Measurements from ENCODE around the gene DISC1.
"Not testable (repeated sequence)": the region's sequence is repeated elsewhere in the genome, so short reads cannot be mapped to it uniquely, and the experiment has no call there.

DISC1 gene

DNA sequence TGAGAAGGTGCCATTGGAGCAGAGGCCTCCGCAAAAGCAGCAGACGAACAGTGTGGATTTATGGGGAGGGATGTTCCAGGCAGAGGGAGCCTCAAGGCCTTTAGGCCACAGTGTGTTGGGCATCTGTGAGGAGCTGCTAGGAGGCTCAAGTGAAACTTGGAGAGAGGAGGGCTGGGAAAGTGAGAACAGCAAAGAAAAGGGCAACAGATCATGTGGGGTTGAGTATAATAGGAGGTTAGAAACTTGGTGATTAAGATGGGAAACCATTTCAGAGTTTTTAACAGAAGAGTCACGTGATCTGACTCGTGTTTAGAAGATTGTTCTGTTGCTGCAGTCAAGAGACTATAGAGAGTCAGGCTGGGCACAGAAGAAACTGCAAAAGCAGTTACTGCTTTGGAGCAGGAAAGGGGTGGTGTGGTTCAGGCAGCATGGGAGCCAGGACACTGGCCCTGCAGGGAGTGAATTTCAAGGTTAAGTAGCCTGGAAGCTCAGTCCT lies 277.0 kb downstream of the DISC1 start:
- FAIRE-seq (no peak), DNase-seq (ENCODE audit: insufficient read length) (no peak)
- no peak for TF ChIP-seq TAF1 (IDR thresholded peaks at IDR 0.05; ENCODE audit: borderline replicate concordance, low read depth, low read length)
- no peak for TF ChIP-seq POLR2AphosphoS5 (IDR thresholded peaks at IDR 0.05; ENCODE audit: low read depth, low read length)
- no peak for TF ChIP-seq POLR2A (IDR thresholded peaks at IDR 0.05; ENCODE audit: low read depth, low read length)

DNA sequence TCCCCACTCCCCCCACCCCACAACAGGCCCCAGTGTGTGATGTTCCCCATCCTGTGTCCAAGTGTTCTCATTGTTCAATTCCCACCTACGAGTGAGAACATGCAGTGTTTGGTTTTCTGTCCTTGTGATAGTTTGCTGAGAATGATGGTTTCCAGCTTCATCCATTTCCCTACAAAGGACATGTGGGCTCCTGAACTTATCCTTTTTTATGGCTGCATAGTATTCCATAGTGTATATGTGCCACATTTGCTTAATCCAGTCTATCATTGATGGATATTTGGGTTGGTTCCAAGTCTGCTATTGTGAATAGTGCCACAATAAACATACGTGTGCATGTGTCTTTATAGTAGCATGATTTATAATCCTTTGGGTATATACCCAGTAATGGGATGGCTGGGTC lies 280.7 kb downstream of the DISC1 start:
- not testable (repeated sequence) for DNase-seq (ENCODE audit: insufficient read length); FAIRE-seq

DNA sequence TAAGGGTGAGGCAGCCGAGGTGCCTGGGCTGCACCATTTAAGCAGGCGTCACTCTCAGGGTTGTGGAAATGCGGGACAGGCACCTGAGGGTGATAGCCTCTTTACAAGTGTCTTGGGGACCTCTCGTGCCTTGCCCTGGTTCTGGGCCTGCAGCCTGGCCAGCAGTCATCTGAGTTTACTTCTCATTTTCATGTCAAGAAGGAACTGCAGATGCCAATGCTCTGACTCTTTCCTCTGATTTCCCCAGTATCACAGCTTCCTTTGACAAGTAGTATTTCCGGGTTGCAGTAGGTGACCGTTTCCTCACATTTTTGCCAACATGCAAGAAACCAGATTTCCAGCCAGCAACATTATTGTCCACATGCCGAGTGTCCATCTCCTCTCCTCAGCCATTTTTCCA lies 286.9 kb downstream of the DISC1 start:
- no peak for DNase-seq (ENCODE audit: insufficient read length)
- TF ChIP-seq POLR2AphosphoS5 (IDR thresholded peaks at IDR 0.05; ENCODE audit: low read depth, low read length) (no peak), POLR2A (IDR thresholded peaks at IDR 0.05; ENCODE audit: low read depth, low read length) (no peak), TAF1 (IDR thresholded peaks at IDR 0.05; ENCODE audit: borderline replicate concordance, low read depth, low read length) (no peak)
- no peak for FAIRE-seq

DNA sequence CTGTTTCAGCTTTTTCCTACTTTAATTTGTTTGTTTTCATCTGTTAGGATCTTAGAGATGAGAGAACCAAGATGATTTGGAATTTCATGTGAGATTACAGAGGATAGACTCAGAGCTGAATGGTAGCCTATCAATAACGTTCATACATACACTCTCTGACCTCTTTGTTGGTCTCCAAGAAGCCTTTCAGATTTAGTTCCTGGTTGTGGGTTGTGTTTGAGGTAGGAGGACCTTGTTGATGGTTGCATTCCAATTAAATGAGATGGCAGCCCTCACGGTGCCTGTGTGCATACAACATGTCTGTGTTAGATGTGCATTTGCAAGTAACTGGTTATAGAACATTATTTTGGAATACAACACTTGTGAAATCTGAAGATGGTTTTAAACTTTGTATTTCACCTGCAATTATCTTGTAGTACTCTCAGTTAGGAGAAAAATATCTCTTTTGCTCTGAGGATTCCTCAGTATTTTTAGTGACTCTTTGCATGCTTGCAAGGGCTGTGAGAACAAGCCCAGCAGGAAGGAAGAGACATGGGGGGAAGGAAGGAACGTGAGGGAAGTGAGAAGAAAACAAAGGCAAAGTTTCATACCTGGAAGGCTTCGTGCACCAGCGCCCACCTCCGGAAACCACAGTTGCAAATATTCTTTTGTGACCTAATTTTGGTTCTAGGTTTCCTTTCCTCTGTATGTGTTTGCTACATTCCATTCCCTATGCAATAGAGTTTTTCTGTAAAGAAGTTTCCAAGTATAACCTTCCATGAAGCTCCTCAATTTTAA lies 291.8 kb downstream of the DISC1 start:
- FAIRE-seq (no peak), DNase-seq (ENCODE audit: insufficient read length) (no peak)
- TF ChIP-seq POLR2AphosphoS5 (IDR thresholded peaks at IDR 0.05; ENCODE audit: low read depth, low read length) (no peak), POLR2A (IDR thresholded peaks at IDR 0.05; ENCODE audit: low read depth, low read length) (no peak), TAF1 (IDR thresholded peaks at IDR 0.05; ENCODE audit: borderline replicate concordance, low read depth, low read length) (no peak)

DNA sequence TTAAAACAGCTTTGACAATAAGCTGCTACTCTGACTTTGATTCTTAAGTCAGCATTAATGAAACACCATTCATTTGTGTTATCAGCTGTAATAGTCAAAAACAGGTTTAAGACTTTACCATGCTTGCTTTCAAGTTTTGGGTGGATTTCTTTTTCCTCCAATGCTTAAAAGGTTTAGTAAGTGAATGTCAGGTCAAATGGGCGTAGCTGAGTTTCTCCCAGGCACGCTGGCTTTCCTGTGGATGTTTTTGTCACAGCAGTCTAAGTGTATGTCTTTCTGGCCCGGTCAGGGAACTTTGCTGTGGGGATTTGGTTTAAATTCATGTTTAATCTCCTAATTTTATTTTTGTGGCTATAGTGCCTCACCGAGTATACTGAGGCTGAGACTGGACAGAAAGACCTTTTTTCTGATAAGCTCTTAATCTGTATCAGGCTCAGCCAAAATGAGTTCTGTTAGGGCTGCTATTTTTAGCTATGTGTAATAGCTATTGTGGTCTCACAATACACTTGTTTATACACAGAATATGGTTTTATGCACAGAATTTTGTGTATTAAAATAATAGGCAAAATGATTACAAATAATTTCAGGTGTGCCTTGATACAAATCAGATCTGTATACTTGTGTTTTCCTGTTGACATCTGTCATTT lies 292.8 kb downstream of the DISC1 start:
- FAIRE-seq (no peak), DNase-seq (ENCODE audit: insufficient read length) (no peak)
- TF ChIP-seq TAF1 (IDR thresholded peaks at IDR 0.05; ENCODE audit: borderline replicate concordance, low read depth, low read length) (no peak), POLR2AphosphoS5 (IDR thresholded peaks at IDR 0.05; ENCODE audit: low read depth, low read length) (no peak), POLR2A (IDR thresholded peaks at IDR 0.05; ENCODE audit: low read depth, low read length) (no peak)

DNA sequence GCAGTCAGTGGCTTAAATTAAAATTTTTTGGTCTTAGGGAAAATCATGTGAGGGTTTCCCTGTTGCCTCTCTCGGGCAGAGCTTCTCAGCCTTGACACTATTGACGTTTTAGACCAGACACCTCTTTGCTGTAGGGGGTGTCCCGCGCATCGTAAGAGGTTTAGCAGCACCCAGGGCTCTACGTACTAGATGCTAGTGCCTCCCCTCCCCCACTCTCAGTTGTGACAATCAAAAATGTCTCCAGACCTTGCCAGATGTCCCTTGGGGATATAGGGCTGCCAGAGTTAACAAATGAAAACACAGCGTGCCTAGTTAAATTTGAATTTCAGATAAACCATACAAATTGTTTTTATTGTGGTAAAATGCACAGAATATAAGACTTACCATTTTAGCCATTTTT lies 293.3 kb downstream of the DISC1 start:
- DNase-seq (ENCODE audit: insufficient read length) (no peak), FAIRE-seq (no peak)
- TF ChIP-seq POLR2AphosphoS5 (IDR thresholded peaks at IDR 0.05; ENCODE audit: low read depth, low read length) (no peak), TAF1 (IDR thresholded peaks at IDR 0.05; ENCODE audit: borderline replicate concordance, low read depth, low read length) (no peak), POLR2A (IDR thresholded peaks at IDR 0.05; ENCODE audit: low read depth, low read length) (no peak)

DNA sequence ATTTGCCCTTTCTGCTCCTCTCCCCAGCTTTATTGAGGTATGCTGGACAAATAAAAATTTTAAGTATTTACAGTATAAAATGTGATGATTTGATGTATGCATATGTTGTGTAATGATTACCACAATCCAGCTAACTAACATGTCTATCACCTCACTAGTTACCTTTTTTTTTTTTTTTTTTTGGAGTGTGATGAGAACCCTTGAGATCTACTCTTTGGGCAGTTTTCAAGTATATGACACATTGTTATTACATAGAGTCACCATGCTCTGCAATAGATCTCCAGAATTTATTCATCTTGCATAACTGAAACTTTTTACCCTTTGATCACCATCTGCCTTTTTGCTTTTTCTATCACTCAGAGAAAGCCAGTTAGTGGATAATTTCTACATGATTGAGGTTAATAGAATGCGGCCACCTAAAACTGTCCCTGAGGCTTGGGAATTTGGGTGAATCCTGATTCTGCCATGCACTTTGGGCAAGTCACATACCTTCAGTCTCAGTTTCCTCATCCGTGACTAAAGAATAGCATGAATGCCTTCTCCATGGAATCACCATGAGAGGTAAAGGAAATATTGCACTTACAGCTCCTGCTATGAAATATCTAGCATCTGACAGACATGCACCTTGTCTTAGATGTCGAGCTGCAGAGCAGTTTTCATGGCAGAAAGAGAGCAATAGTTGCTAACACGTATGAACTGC lies 295.2 kb downstream of the DISC1 start:
- TF ChIP-seq TAF1 (IDR thresholded peaks at IDR 0.05; ENCODE audit: borderline replicate concordance, low read depth, low read length) (no peak), POLR2A (IDR thresholded peaks at IDR 0.05; ENCODE audit: low read depth, low read length) (no peak), POLR2AphosphoS5 (IDR thresholded peaks at IDR 0.05; ENCODE audit: low read depth, low read length) (no peak)
- FAIRE-seq (no peak), DNase-seq (ENCODE audit: insufficient read length) (no peak)

DNA sequence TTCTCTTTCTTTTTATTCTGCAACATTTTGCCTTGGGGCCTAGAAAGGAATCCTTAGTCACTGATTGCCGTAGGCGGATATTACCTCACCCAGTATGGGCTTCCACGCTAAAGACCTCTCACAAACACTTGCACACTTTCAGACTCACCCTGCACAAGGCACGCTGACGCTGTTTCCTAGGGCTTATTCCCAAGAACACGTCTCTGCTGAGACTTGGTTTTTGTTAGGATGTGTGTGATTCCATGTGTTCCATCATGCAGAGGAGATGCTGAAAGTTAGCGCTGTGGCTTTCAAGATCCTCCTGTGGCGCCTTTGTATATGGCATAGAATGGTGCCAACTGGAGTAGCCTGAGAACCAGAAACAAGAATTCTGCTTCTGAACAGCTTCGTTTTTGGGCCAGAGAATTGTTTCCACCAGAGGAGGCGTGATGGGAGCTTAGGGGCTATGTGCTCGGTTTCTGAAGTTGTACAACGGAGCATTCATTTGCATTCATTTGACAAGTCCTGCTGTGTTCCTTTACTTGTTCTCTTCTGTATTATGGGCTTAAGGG lies 297.0 kb downstream of the DISC1 start:
- TF ChIP-seq POLR2A (IDR thresholded peaks at IDR 0.05; ENCODE audit: low read depth, low read length) (no peak), TAF1 (IDR thresholded peaks at IDR 0.05; ENCODE audit: borderline replicate concordance, low read depth, low read length) (no peak), POLR2AphosphoS5 (IDR thresholded peaks at IDR 0.05; ENCODE audit: low read depth, low read length) (no peak)
- DNase-seq (ENCODE audit: insufficient read length) = no peak
- no peak for FAIRE-seq

DNA sequence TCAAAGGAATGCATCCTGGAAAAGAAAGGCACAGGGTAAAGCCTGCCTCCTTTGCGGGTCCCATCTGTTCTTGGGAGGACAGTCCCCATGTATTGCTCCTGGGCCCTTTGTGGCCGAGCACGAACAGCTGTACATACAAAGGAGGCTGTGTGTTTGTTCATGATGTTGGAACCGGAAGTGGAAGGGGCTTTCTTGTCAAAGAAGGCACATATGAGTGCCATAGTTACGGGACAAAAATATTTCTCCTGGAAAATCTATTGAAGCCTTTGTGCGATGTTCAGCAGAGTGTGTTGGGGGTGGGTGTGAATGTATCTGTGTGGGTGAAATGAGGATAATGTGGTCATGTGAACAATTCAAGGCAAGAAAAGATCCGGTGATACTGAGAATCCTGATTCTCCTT lies 297.6 kb downstream of the DISC1 start:
- DNase-seq (ENCODE audit: insufficient read length) (no peak), FAIRE-seq (no peak)

DNA sequence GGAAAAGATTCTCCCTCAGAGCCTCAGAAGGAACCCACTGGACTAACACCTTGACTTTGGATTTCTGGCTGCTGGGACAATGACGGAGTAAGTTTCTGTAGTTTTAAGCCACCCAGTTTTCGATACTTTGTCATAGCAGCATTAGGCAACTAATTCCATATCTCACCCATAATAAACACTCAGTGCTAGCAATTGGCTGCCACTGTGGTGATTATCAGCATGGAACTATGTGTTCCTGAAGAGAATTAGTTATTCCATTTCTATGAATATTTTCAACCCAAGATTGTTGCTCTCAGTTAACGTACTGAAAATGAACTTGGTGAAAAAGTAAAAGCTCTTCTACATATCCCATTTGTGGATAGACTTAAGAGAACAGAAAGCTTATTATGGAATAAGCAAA lies 299.3 kb downstream of the DISC1 start:
- TF ChIP-seq TAF1 (IDR thresholded peaks at IDR 0.05; ENCODE audit: borderline replicate concordance, low read depth, low read length) = no peak
- no peak for TF ChIP-seq POLR2A (IDR thresholded peaks at IDR 0.05; ENCODE audit: low read depth, low read length)
- TF ChIP-seq POLR2AphosphoS5 (IDR thresholded peaks at IDR 0.05; ENCODE audit: low read depth, low read length) = no peak
- FAIRE-seq = no peak

More for the DNA sequence above, 297.6 kb downstream of the DISC1 start:
- TF ChIP-seq POLR2AphosphoS5 (IDR thresholded peaks at IDR 0.05; ENCODE audit: low read depth, low read length) = no peak

DNA sequence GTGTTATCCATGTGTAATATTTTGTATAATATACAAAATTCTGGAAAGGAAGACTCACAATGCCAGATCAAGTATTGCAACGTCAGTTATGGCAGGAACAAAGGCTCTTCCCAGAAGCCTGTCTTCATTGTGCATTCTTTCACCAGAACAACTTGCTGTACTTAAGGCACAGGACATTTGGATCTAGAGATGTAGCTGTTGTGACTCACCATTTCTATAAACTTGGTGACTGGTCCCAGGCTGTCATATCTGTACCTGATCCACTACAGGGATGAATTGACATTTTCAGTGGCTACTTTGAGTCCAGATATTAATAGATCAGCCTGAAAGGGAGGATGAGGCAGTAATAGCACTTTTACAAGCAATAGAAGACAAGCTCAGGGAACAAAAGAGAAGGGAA lies 299.8 kb downstream of the DISC1 start:
- no peak for DNase-seq (ENCODE audit: insufficient read length)
- no peak for FAIRE-seq

More for the DNA sequence above, 299.3 kb downstream of the DISC1 start:
- no peak for DNase-seq (ENCODE audit: insufficient read length)

More for the DNA sequence above, 299.8 kb downstream of the DISC1 start:
- no peak for TF ChIP-seq POLR2A (IDR thresholded peaks at IDR 0.05; ENCODE audit: low read depth, low read length)
- TF ChIP-seq POLR2AphosphoS5 (IDR thresholded peaks at IDR 0.05; ENCODE audit: low read depth, low read length) = no peak
- TF ChIP-seq TAF1 (IDR thresholded peaks at IDR 0.05; ENCODE audit: borderline replicate concordance, low read depth, low read length) = no peak

All from GM12892 (cell line).